NOMO-1 treated with dmso at 0.1 percent for 144 hours (cell line): ENCODE results near the gene WDFY3.

Source experiments
- DNase-seq: peaks from one replicate; lab custom pipeline; 2025; ENCODE audit not compliant: unreplicated experiment; lab: John Stamatoyannopoulos, UW

Gene WDFY3

GRCh38 chr4:84966382-84967242, at the start of gene WDFY3:
TSS of gene WDFY3 (minus strand) at chr4:84966690. CDS start at chr4:84860591, 106,099 bp downstream.
- DNase-seq, result peak; percentile 87

GRCh38 chr4:85005865-85006377, 39.4 kb upstream of the WDFY3 start:
- DNase-seq, result no peak

GRCh38 chr4:85000343-85000742, 33.9 kb upstream of the WDFY3 start:
- no peak for DNase-seq

GRCh38 chr4:84995386-84995785, 28.9 kb upstream of the WDFY3 start:
- DNase-seq, result no peak

- DNase-seq, result no peak
Observed at GRCh38 chr4:84994280-84994679, 27.8 kb upstream of the WDFY3 start.

- DNase-seq, result no peak
Observed at GRCh38 chr4:84985952-84986351, 19.5 kb upstream of the WDFY3 start.

- peak; percentile 30 for DNase-seq
Observed at GRCh38 chr4:84977396-84977795, 10.9 kb upstream of the WDFY3 start.

GRCh38 chr4:84973856-84974255, 7.4 kb upstream of the WDFY3 start:
- no peak for DNase-seq

- no peak for DNase-seq
Observed at GRCh38 chr4:84971319-84971932, 4.9 kb upstream of the WDFY3 start.

- DNase-seq, result no peak
Observed at GRCh38 chr4:84968925-84969324, 2.4 kb upstream of the WDFY3 start.

GRCh38 chr4:84967243-84967690, 777 bp upstream of the WDFY3 start:
- DNase-seq, result no peak

- DNase-seq, result no peak
Observed at GRCh38 chr4:84965553-84966381, 723 bp downstream of the WDFY3 start.

- DNase-seq, result no peak
Observed at GRCh38 chr4:84964995-84965552, 1.4 kb downstream of the WDFY3 start.

- no peak for DNase-seq
Observed at GRCh38 chr4:84962102-84962501, 4.4 kb downstream of the WDFY3 start.

GRCh38 chr4:84958434-84958833, 8.1 kb downstream of the WDFY3 start:
- DNase-seq, result no peak

GRCh38 chr4:84957514-84958420, 8.7 kb downstream of the WDFY3 start:
- DNase-seq, result no peak

GRCh38 chr4:84956014-84956413, 10.5 kb downstream of the WDFY3 start:
- DNase-seq, result no peak

GRCh38 chr4:84954982-84955567, 11.4 kb downstream of the WDFY3 start:
- DNase-seq, result no peak

- no peak for DNase-seq
Observed at GRCh38 chr4:84952776-84953175, 13.7 kb downstream of the WDFY3 start.

GRCh38 chr4:84952004-84952403, 14.5 kb downstream of the WDFY3 start:
- no peak for DNase-seq
